Measurements from ENCODE around the gene DPEP3. TPM values are rescaled to one million over a fixed set of nuclear protein-coding genes. Genes with fewer than 3 reads are reported as not detected.

DPEP3 gene
- total and polyA plus RNA-seq, 10 of the 15 experiments (the other 5 are each of a cell fraction or from before 2014, with no cell fraction given): not detected

GRCh38 chr16:67936124-67936879 lies 44.0 kb downstream of the DPEP3 start, which contains the start of gene PSMB10 (continued):
- 0 out of 2 replicates have a peak, but pooled peaks have one; percentile 24 for TF ChIP-seq ASH2L (IDR thresholded peaks at IDR 0.05; ENCODE audit: borderline replicate concordance, low read depth)
- no peak; the same call in 1 of the 2 replicates for TF ChIP-seq BACH1 (IDR thresholded peaks at IDR 0.05; ENCODE audit: borderline replicate concordance)
- no peak for TF ChIP-seq SUPT20H (IDR thresholded peaks at IDR 0.05; ENCODE audit: borderline replicate concordance, control insufficient read depth, low read depth, low read length)
- TF ChIP-seq LARP7 (IDR thresholded peaks at IDR 0.05): peak; percentile 73
- no peak for TF ChIP-seq TBL1XR1 (IDR thresholded peaks at IDR 0.05; ENCODE audit: low read depth, low read length)
- TF ChIP-seq PRDM15 (CRISPR knock-in tag; IDR thresholded peaks at IDR 0.05): no peak
- TF ChIP-seq WRNIP1 (IDR thresholded peaks at IDR 0.05; ENCODE audit: borderline replicate concordance, low read depth, low read length): 0 out of 2 replicates have a peak, but pooled peaks have one; percentile 40
- no peak for TF ChIP-seq NR2C2 (IDR thresholded peaks at IDR 0.05; ENCODE audit: borderline replicate concordance, control insufficient read depth, insufficient read length, low read depth)
- TF ChIP-seq CEBPZ (IDR thresholded peaks at IDR 0.05; ENCODE audit: low read depth, low read length): no peak
- TF ChIP-seq ZNF24 (IDR thresholded peaks at IDR 0.05): no peak
- no peak for TF ChIP-seq RAD21 (IDR thresholded peaks at IDR 0.05; ENCODE audit: insufficient read depth, low read depth, low read length)
- TF ChIP-seq REST (IDR thresholded peaks at IDR 0.05; ENCODE audit: low read depth, low read length): no peak
- TF ChIP-seq RBBP5 (conservative IDR thresholded peaks at IDR 0.05): no peak
- no peak; the same call in 1 of the 2 replicates for TF ChIP-seq SIN3A (IDR thresholded peaks at IDR 0.05; ENCODE audit: low read depth, low read length)
- no peak for TF ChIP-seq FOS (IDR thresholded peaks at IDR 0.05; ENCODE audit: borderline replicate concordance, extremely low read depth, insufficient read length)
- TF ChIP-seq TCF12 (IDR thresholded peaks at IDR 0.05; ENCODE audit: low read depth, low read length): no peak
- TF ChIP-seq, protein P1, sequence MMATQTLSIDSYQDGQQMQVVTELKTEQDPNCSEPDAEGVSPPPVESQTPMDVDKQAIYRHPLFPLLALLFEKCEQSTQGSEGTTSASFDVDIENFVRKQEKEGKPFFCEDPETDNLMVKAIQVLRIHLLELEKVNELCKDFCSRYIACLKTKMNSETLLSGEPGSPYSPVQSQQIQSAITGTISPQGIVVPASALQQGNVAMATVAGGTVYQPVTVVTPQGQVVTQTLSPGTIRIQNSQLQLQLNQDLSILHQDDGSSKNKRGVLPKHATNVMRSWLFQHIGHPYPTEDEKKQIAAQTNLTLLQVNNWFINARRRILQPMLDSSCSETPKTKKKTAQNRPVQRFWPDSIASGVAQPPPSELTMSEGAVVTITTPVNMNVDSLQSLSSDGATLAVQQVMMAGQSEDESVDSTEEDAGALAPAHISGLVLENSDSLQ (IDR thresholded peaks at IDR 0.05): no peak
- no peak for TF ChIP-seq IKZF2 (IDR thresholded peaks at IDR 0.05)

Measured in GM12878 (cell line).